LNCAP (cell line): ENCODE data around the gene LPP.

Experiments
- TF ChIP-seq, protein P1 (sequence below): fragments of 450-650 bp; IDR thresholded peaks from 2 replicates; pipeline ENCODE4 v1.5.1; 2017; ENCODE audit warnings: mild to moderate bottlenecking

Gene LPP

DNA sequence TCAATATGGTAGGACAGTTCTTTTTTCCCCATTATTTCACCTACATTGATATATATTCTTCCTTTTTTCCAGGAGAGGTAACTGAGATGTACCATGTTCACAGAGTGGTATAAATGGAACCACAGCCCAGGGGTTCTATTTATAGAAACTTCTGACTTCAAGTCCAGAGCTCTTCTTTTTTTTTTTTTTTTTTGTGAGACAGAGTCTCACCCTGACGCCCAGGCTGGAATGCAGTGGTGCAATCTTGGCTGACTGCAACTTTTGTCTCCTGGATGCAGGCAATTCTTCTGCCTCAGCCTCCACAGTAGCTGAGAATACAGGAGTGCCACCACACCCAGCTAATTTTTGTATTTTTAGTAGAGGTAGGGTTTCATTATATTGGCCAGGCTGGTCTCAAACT lies 750.7 kb downstream of the LPP start:
- TF ChIP-seq, protein P1, sequence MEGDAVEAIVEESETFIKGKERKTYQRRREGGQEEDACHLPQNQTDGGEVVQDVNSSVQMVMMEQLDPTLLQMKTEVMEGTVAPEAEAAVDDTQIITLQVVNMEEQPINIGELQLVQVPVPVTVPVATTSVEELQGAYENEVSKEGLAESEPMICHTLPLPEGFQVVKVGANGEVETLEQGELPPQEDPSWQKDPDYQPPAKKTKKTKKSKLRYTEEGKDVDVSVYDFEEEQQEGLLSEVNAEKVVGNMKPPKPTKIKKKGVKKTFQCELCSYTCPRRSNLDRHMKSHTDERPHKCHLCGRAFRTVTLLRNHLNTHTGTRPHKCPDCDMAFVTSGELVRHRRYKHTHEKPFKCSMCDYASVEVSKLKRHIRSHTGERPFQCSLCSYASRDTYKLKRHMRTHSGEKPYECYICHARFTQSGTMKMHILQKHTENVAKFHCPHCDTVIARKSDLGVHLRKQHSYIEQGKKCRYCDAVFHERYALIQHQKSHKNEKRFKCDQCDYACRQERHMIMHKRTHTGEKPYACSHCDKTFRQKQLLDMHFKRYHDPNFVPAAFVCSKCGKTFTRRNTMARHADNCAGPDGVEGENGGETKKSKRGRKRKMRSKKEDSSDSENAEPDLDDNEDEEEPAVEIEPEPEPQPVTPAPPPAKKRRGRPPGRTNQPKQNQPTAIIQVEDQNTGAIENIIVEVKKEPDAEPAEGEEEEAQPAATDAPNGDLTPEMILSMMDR: no peak

DNA sequence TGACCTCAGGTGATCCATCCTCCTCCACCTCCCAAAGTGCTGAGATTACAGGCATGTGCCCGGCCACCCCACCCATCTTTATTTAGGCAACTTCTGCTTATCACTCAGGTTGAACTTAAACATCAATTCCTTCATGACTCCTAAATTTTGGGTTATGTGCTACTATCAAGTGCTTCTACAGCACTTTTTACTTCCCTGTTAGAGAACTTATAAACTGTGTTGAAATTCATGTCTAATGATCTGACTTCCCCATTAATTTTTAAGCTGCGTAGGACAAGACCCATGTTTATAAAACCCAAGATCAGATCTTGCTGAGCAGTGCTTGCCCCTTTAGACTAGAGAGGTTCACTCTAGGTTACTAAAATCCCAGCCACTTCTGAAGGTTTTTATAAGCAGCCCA lies 751.6 kb downstream of the LPP start:
- TF ChIP-seq, protein P1: no peak

DNA sequence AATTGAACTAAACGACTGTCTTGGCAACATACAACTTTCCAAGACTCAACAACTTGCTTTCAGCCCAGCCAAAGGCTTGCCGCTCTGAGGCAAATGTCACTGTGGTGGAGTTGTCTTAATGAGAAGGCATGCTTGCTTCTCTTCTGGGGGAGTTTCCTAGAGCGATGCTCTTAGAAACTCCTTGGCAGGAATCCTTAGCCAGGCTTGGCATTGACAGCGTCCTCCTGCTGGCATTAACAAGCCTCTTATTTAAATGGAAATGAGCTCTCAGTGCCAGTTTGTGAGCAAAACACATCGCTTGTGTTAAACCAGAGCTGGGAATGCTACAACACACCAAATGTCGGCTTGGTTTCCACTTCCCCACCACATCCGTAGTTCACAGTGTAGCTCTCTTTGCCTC lies 752.3 kb downstream of the LPP start:
- TF ChIP-seq, protein P1: no peak

DNA sequence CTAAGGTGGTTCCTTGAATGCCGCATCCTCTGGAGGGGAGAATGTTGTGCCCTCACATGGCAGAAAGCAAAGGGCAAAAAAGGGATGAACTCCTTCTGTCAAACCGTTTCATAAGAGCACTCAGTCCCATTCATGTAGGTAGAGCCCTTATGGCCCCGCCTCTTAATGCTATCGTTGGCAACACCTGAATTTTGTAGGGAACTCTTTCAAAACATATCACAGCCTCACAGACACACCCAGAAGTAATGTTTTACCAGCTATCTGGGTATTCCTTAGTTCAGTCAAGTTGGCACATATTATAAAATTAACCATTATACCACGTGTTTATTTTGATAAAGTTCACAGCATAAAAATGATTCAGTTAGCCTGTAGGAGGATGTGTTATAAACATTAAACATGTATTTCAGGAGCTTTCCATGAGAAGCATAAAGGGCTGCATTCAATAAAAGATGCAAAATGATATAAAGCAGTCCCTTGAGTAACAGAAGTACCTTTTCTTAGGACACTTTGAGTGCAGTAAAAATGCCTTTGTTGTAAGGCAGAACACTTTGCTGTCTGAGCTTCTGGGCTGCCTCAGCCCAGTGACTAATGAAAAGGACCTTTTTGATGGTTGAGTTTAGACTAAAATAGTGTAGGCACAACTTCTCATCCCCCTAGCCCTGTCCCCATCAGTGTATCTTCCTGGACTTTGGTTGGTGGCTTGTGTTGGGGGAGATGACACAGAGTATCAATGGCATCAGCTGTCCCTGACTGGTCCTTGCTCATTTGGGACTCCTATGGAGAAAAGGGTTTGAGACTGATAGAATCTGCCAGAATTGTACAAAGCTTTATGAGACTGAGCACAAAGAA lies 754.3 kb downstream of the LPP start:
- TF ChIP-seq, protein P1: no peak

DNA sequence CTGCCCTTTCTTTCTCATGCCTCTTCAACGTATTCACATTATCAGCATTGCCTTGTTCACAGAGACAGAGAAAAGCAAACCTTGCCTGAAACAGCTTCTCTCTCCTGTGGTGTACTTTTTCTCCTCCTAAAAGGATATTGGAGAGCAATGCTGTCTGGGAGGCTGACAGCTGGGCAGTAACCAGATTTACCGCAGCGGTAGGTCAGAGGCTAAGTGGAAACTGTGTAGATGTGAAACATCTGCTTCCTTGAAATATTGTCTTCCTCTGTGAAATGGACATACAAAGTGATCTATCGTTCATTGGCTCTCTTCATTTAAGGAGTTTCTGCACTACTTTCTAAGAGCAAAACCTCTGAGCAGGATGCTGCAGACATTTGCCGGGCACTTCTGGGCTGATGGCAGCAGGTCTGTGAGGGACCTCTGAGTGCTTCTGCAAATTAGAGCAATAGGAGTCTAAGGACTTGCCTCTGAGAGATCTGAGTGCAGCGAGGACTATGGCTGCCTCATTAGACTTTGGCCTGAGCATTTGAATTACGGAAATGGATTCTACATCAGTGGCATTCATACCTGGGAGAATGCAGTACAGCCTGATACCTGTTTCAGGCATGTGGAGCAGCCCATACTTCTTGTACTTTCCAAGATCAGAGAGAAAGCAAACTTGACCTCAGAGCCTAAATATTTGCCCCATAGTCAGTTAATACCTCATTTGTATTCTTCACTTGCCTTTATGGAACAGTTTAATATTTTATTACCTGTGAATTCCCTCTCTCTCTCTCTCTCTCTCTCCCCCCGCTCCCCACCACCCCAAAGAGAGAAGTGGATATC lies 757.3 kb downstream of the LPP start:
- TF ChIP-seq, protein P1: no peak

DNA sequence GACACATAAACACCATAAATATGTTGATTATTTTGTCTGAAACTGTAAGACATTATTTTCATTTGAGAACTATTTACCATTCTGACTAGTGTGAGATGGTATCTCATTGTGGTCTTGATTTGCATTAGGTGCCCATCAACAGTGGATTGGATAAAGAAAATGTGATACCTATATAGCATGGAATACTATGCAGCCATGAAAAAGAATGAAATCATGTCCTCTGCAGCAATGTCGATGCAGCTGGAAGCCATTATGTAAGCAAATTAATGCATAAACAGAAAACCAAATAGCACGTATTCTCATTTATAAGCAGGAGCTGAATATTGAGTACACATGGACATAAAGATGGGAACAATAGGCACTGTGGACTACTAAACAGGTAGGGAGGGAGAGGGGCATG lies 759.1 kb downstream of the LPP start:
- TF ChIP-seq, protein P1: no peak

DNA sequence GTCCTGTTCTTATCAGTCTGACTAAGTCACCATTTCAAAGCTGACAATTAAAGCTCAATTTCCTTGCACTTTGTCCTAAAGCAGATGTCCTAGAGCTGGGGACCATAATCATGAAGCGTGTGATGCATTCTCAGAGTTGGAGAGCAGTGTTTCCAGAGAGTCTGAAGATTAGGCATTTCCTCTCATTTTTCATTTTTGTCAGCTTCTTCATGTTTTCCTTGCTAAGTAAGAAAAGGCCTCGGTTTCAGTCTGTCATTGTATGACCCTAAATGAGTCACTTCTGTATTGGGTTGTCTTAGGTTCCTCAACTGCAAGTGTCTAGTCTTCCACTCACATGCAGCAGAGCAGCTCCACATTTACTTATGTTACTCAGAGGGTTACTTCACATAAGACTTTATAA lies 760.6 kb downstream of the LPP start:
- TF ChIP-seq, protein P1: no peak
